ENCODE data around the gene LRRTM2. TPM values are rescaled to one million over a fixed set of nuclear protein-coding genes. Genes with fewer than 3 reads are reported as not detected.

Gene LRRTM2
- total RNA-seq, 1 experiment from 2014 or later, result 0.21 TPM

- Histone ChIP-seq H3K27ac (no peak overlapping the region), H3K27me3 (replicated peaks) (no peaks in the 10 kb centered on the region), H3K4me3 (no peak overlapping the region), H3K4me1 (replicated peaks) (peaks cover 6% of the 10 kb centered on the region; the same call in 1 of the 2 replicates), H3K36me3 (peaks cover 65% of the 10 kb centered on the region), H3K9me3 (replicated peaks) (no peaks in the 10 kb centered on the region)
- DNase-seq (ENCODE audit: low read depth in 1 of 2, low spot score in 2 of 2), result no peak
These were observed 54.4 kb downstream of the LRRTM2 start for GRCh38 chr5:138820695-138821094.

- Histone ChIP-seq H3K27ac (no peak overlapping the region), H3K36me3 (peaks cover 69% of the 10 kb centered on the region), H3K4me1 (replicated peaks) (peaks cover 14% of the 10 kb centered on the region), H3K27me3 (replicated peaks) (no peaks in the 10 kb centered on the region), H3K9me3 (replicated peaks) (no peaks in the 10 kb centered on the region), H3K4me3 (no peak overlapping the region)
- no peak for DNase-seq (ENCODE audit: low read depth in 1 of 2, low spot score in 2 of 2)
These were observed 56.1 kb downstream of the LRRTM2 start for GRCh38 chr5:138819081-138819480.

Other genes with a start within 250 kb of the LRRTM2 start
- 496 and 606 TPM in 2 replicates for gene CTNNA1, start 121.9 kb downstream of the LRRTM2 start, total RNA-seq (2014; rRNA removed; shearing (Covaris generic))